ENCODE data around the gene COPS4.

DNA sequence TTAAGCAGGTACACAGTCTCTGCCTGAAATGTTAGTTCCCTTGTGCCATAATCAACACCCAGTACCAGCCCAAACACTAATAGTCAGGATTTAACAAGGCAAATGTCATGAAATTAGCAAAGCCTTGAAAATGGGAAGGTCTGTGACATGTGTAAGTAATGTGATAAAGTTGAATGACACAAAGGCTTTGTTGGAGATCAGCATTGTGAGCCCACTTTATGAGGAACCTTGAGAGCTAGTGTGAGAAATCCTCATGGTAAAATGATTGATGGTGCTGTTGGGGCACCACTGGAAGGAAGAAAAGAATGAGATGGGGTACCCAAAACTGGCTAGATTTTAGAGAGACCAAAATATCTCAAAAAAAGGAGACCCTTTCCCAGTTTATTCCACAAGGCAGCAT lies 21.1 kb upstream of the COPS4 start:
- TF ChIP-seq, protein P1, sequence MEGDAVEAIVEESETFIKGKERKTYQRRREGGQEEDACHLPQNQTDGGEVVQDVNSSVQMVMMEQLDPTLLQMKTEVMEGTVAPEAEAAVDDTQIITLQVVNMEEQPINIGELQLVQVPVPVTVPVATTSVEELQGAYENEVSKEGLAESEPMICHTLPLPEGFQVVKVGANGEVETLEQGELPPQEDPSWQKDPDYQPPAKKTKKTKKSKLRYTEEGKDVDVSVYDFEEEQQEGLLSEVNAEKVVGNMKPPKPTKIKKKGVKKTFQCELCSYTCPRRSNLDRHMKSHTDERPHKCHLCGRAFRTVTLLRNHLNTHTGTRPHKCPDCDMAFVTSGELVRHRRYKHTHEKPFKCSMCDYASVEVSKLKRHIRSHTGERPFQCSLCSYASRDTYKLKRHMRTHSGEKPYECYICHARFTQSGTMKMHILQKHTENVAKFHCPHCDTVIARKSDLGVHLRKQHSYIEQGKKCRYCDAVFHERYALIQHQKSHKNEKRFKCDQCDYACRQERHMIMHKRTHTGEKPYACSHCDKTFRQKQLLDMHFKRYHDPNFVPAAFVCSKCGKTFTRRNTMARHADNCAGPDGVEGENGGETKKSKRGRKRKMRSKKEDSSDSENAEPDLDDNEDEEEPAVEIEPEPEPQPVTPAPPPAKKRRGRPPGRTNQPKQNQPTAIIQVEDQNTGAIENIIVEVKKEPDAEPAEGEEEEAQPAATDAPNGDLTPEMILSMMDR (IDR thresholded peaks at IDR 0.05) = no peak
- no peak for TF ChIP-seq POLR2A (IDR thresholded peaks at IDR 0.05)
